ENCODE data around the gene CANX.

The CANX gene

GRCh38 chr5:179772351-179772750 is 73.6 kb downstream of the CANX start:
- in situ Hi-C loops (cut with MboI; ENCODE audit: low pct_unique_long_range_greater_than_20kb, low sequenced_read_pairs, unreplicated experiment), result no loop called here
- TF ChIP-seq, protein P1, sequence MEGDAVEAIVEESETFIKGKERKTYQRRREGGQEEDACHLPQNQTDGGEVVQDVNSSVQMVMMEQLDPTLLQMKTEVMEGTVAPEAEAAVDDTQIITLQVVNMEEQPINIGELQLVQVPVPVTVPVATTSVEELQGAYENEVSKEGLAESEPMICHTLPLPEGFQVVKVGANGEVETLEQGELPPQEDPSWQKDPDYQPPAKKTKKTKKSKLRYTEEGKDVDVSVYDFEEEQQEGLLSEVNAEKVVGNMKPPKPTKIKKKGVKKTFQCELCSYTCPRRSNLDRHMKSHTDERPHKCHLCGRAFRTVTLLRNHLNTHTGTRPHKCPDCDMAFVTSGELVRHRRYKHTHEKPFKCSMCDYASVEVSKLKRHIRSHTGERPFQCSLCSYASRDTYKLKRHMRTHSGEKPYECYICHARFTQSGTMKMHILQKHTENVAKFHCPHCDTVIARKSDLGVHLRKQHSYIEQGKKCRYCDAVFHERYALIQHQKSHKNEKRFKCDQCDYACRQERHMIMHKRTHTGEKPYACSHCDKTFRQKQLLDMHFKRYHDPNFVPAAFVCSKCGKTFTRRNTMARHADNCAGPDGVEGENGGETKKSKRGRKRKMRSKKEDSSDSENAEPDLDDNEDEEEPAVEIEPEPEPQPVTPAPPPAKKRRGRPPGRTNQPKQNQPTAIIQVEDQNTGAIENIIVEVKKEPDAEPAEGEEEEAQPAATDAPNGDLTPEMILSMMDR (IDR thresholded peaks at IDR 0.05; ENCODE audit: extremely low read depth, insufficient read depth, missing control alignments), result no peak
- no peak for DNase-seq (ENCODE audit: low spot score)

DNA sequence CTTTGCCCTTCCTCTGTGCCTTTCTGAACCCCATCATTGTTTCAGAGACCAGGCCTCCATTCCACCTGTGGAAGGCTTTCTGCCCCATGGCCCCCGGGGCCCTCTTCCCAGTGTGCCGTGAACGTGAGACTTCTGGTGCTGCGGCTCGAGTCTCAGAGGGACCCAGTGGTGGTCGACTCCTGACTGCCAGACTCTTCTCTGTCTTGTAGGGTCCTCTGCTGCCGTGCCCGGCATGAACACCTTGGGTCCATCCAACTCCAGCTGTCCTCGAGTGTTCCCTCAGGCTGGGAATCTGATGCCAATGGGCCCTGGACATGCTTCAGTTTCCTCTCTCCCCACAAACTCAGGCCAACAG is 74.9 kb downstream of the CANX start:
- TF ChIP-seq, protein P1 (IDR thresholded peaks at IDR 0.05; ENCODE audit: extremely low read depth, insufficient read depth, missing control alignments), result no peak
- in situ Hi-C loops (cut with MboI; ENCODE audit: low pct_unique_long_range_greater_than_20kb, low sequenced_read_pairs, unreplicated experiment), result no loop called here
- DNase-seq (ENCODE audit: low spot score), result no peak

- TF ChIP-seq, protein P1 (IDR thresholded peaks at IDR 0.05; ENCODE audit: extremely low read depth, insufficient read depth, missing control alignments), result no peak
- in situ Hi-C loops (cut with MboI; ENCODE audit: low pct_unique_long_range_greater_than_20kb, low sequenced_read_pairs, unreplicated experiment), result no loop called here
- DNase-seq (ENCODE audit: low spot score), result no peak
Observed at GRCh38 chr5:179774442-179774841, 75.7 kb downstream of the CANX start.

DNA sequence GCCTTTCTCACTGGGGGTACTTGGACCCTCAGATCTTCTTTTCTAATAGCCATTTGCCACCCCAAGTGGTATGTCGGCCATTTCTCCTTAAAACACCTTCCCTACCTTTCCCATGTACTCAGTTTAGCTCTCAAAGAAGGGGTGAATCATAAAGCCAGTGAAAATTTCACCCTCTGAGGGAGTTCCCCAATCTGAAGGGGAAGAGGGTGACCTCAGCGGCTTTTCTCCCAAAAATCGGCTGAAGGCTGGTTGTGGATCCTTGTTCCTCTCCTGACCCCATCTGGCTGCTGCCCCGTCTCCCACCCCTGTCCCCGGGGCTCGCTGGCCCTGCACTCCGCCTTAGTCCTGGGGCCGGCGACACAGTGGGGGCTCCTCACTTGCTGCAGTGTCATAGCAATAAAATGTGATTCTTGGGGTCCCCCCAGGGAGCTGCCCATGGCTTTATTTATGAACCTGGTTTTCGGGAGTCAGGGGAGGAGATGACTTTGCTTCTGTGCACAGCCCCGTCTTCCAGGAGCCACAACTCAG is 77.7 kb downstream of the CANX start:
- TF ChIP-seq, protein P1 (IDR thresholded peaks at IDR 0.05; ENCODE audit: extremely low read depth, insufficient read depth, missing control alignments), result no peak
- no peak for DNase-seq (ENCODE audit: low spot score)
- in situ Hi-C loops (cut with MboI; ENCODE audit: low pct_unique_long_range_greater_than_20kb, low sequenced_read_pairs, unreplicated experiment), result no loop called here

DNA sequence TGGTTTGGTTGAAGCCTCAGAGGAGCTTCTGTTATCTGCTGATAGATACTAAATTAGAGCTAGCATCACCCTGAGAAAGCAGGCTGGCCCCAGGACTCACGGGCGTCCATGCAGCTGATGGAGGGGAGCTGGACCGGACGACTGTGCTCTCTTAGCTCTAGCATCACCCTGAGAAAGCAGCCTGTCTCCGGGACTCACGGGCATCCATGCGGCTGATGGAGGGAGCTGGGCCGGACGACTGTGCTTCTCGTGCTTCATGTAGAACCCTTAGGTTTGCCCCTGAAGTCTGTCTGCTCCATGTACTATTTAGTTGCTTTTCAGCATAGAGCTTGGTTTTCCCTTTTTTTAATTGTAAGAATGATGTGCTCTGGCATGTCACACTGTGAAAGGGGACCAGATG is 78.7 kb downstream of the CANX start:
- TF ChIP-seq, protein P1 (IDR thresholded peaks at IDR 0.05; ENCODE audit: extremely low read depth, insufficient read depth, missing control alignments), result no peak
- no peak for DNase-seq (ENCODE audit: low spot score)
- in situ Hi-C loops (cut with MboI; ENCODE audit: low pct_unique_long_range_greater_than_20kb, low sequenced_read_pairs, unreplicated experiment), result no loop called here

GRCh38 chr5:179777909-179778308 is 79.1 kb downstream of the CANX start:
- TF ChIP-seq, protein P1 (IDR thresholded peaks at IDR 0.05; ENCODE audit: extremely low read depth, insufficient read depth, missing control alignments), result no peak
- in situ Hi-C loops (cut with MboI; ENCODE audit: low pct_unique_long_range_greater_than_20kb, low sequenced_read_pairs, unreplicated experiment), result no loop called here

GRCh38 chr5:179778591-179778990 is 79.8 kb downstream of the CANX start:
- in situ Hi-C loops (cut with MboI; ENCODE audit: low pct_unique_long_range_greater_than_20kb, low sequenced_read_pairs, unreplicated experiment), result no loop called here
- no peak for DNase-seq (ENCODE audit: low spot score)
- TF ChIP-seq, protein P1 (IDR thresholded peaks at IDR 0.05; ENCODE audit: extremely low read depth, insufficient read depth, missing control alignments), result no peak

More at GRCh38 chr5:179777909-179778308, 79.1 kb downstream of the CANX start:
- DNase-seq (ENCODE audit: low spot score), result no peak

Data from GM13977 (cell line).